Thyroid gland (tissue), 4 donors: ENCODE measurements around the gene CTPS1.

ENCODE experiments used
- POLR2A ChIP-seq, 2 donors: fragments of 450-650 bp; IDR thresholded peaks; one replicate each; pipeline ENCODE4 v1.6.1; 2017; ENCODE audit warnings: antibody characterized with exemption in 2 of 2, mild to moderate bottlenecking in 2 of 2, moderate library complexity in 1 of 2
- TF ChIP-seq, protein P1 (sequence below), 6 experiments: fragments of 200-600 bp in 3 of 6; fragments of 450-650 bp in 3 of 6; sonication (generic) in 3 of 6; IDR thresholded peaks; one replicate each; pipeline ENCODE4 v1.5.1; 2016 to 2019; ENCODE audit warnings: antibody characterized with exemption in 6 of 6, mild to moderate bottlenecking in 2 of 6, inconsistent platforms in 1 of 6, moderate library complexity in 1 of 6

DNA sequence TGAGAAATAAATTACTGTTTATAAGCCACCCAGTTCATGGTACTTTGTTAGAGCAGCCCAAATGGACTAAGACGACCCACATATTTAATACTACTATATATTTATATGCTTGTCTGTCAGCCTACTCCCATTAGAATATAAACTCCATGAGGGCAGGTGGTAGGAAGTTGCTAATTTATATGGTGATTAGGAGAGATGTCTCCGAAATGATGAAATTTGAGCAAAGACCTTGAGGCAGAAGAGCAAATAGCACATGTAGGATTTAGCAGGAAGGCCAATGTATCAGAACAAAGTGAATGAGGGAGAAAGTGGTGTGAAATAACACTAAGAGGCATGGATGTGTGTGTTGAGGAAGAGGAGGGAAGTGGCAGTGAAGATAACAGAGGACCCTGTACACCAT lies 52.7 kb downstream of the CTPS1 start:
- TF ChIP-seq, protein P1, sequence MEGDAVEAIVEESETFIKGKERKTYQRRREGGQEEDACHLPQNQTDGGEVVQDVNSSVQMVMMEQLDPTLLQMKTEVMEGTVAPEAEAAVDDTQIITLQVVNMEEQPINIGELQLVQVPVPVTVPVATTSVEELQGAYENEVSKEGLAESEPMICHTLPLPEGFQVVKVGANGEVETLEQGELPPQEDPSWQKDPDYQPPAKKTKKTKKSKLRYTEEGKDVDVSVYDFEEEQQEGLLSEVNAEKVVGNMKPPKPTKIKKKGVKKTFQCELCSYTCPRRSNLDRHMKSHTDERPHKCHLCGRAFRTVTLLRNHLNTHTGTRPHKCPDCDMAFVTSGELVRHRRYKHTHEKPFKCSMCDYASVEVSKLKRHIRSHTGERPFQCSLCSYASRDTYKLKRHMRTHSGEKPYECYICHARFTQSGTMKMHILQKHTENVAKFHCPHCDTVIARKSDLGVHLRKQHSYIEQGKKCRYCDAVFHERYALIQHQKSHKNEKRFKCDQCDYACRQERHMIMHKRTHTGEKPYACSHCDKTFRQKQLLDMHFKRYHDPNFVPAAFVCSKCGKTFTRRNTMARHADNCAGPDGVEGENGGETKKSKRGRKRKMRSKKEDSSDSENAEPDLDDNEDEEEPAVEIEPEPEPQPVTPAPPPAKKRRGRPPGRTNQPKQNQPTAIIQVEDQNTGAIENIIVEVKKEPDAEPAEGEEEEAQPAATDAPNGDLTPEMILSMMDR (IDR thresholded peaks at IDR 0.05), result no peak
- TF ChIP-seq POLR2A (IDR thresholded peaks at IDR 0.05), result no peak
